CD14-positive monocyte (primary cell): ENCODE measurements around the gene PSPH. TPM values are rescaled to one million over a fixed set of nuclear protein-coding genes. Genes with fewer than 3 reads are reported as not detected.
A peak's percentile ranks its signal among the peaks of the same experiment; 100 is the strongest.

ENCODE experiments used
- DNase-seq, 3 donors: peaks; one replicate each; pipeline ENCODE4 v3.0.0-alpha.2; 2011 to 2022
- H2AFZ ChIP-seq: 2 replicates; pipeline ENCODE4 v1.6.0; 2012; ENCODE audit warnings: mild to moderate bottlenecking, low read depth, low read length, inconsistent platforms; ENCODE audit not compliant: insufficient read depth, poor library complexity, severe bottlenecking
- H3K27ac ChIP-seq, 2 donors: 1 replicate in 1 of 2; 2 replicates in 1 of 2; pipeline ENCODE4 v1.5.1; 2012 to 2013; ENCODE audit warnings: low read length in 2 of 2, control low read depth in 1 of 2, inconsistent platforms in 1 of 2, low read depth in 1 of 2, mild to moderate bottlenecking in 1 of 2
- H3K27me3 ChIP-seq, 2 donors: one replicate each; pipeline versions ENCODE4 v1.6.0 to v1.6.1; 2011 to 2013; ENCODE audit warnings: low read length in 2 of 2; ENCODE audit not compliant: control insufficient read depth in 2 of 2, insufficient read depth in 2 of 2
- H3K36me3 ChIP-seq, 2 donors: replicated peaks in 1 of 2; 1 replicate in 1 of 2; 2 replicates in 1 of 2; pipeline versions ENCODE4 v1.5.1 to v1.6.1; 2012 to 2013; ENCODE audit warnings: low read length in 2 of 2, control low read depth in 1 of 2, inconsistent platforms in 1 of 2, mild to moderate bottlenecking in 1 of 2; ENCODE audit not compliant: insufficient read depth in 2 of 2, control insufficient read depth in 1 of 2
- H3K4me1 ChIP-seq, 2 donors: 1 replicate in 1 of 2; 2 replicates in 1 of 2; pipeline versions ENCODE4 v1.5.1 to v1.6.1; 2012 to 2013; ENCODE audit warnings: low read length in 2 of 2, control low read depth in 1 of 2, inconsistent platforms in 1 of 2, mild to moderate bottlenecking in 1 of 2, moderate library complexity in 1 of 2; ENCODE audit not compliant: insufficient read depth in 2 of 2, control insufficient read depth in 1 of 2
- H3K4me2 ChIP-seq: replicated peaks from 2 replicates; pipeline ENCODE3; 2012; ENCODE audit warnings: low read length, moderate library complexity, mild to moderate bottlenecking; ENCODE audit not compliant: poor library complexity, severe bottlenecking; ENCODE audit errors: extremely low read depth
- H3K4me3 ChIP-seq, 3 experiments: fragments of 200-600 bp in 1 of 3; sonication (generic) in 1 of 3; replicated peaks in 1 of 3; 1 replicate in 2 of 3; 2 replicates in 1 of 3; pipeline ENCODE4 v1.5.1; 2011 to 2013; ENCODE audit warnings: low read length in 3 of 3, mild to moderate bottlenecking in 3 of 3, control low read depth in 2 of 3, low read depth in 2 of 3, inconsistent platforms in 1 of 3, moderate library complexity in 1 of 3
- H3K79me2 ChIP-seq: 2 replicates; pipeline ENCODE4 v1.6.0; 2012; ENCODE audit warnings: mild to moderate bottlenecking, control low read depth, inconsistent platforms, low read length, moderate library complexity; ENCODE audit not compliant: insufficient read depth
- H3K9ac ChIP-seq: 2 replicates; pipeline ENCODE4 v1.6.0; 2017; ENCODE audit warnings: low read length, mild to moderate bottlenecking; ENCODE audit not compliant: insufficient read depth, poor library complexity, severe bottlenecking
- H3K9me3 ChIP-seq, 2 donors: replicated peaks in 1 of 2; 1 replicate in 1 of 2; 2 replicates in 1 of 2; pipeline versions ENCODE4 v1.5.1 to v1.6.1; 2012 to 2013; ENCODE audit warnings: low read length in 2 of 2, control low read depth in 1 of 2; ENCODE audit not compliant: control insufficient read depth in 1 of 2, insufficient read depth in 1 of 2
- H4K20me1 ChIP-seq: 2 replicates; pipeline ENCODE4 v1.6.0; 2012; ENCODE audit warnings: mild to moderate bottlenecking, low read length, control low read depth, moderate library complexity; ENCODE audit not compliant: insufficient read depth
- H3K27ac Mint-ChIP-seq, 7 donors: one replicate each; pipeline ENCODE4 v1.8.0; 2020; ENCODE audit warnings: mild to moderate bottlenecking in 7 of 7, mixed read lengths in 7 of 7, moderate library complexity in 6 of 7, inconsistent platforms in 2 of 7
- H3K27me3 Mint-ChIP-seq, 3 donors: one replicate each; pipeline ENCODE4 v1.8.0; 2021 to 2022; ENCODE audit warnings: low read depth in 3 of 3, mild to moderate bottlenecking in 3 of 3, mixed read lengths in 3 of 3, moderate library complexity in 3 of 3, inconsistent platforms in 1 of 3
- H3K36me3 Mint-ChIP-seq, 2 donors: one replicate each; pipeline ENCODE4 v1.8.0; 2020; ENCODE audit warnings: mixed read lengths in 2 of 2, inconsistent platforms in 1 of 2, mild to moderate bottlenecking in 1 of 2
- H3K4me1 Mint-ChIP-seq: one replicate; pipeline ENCODE4 v1.8.0; 2020; ENCODE audit warnings: mild to moderate bottlenecking, mixed read lengths
- H3K4me3 Mint-ChIP-seq, 2 donors: one replicate each; pipeline ENCODE4 v1.8.0; 2020; ENCODE audit warnings: mild to moderate bottlenecking in 2 of 2, mixed read lengths in 2 of 2, moderate library complexity in 1 of 2
- H3K9me3 Mint-ChIP-seq, 7 donors: one replicate each; pipeline ENCODE4 v1.8.0; 2020 to 2022; ENCODE audit warnings: mixed read lengths in 7 of 7, mild to moderate bottlenecking in 6 of 7, moderate library complexity in 6 of 7, inconsistent platforms in 2 of 7
- WGBS: methylation state at CpG from one replicate; pipeline ENCODE4 v1.1.5; 2013; ENCODE audit warnings: missing lambda C conversion rate; ENCODE audit not compliant: insufficient coverage; 5-methylcytosine and 5-hydroxymethylcytosine counted together
- intact Hi-C, 2 donors: fragments of 100-400 bp; cut with micrococcal nuclease; formaldehyde crosslinking; loops; one replicate each; pipeline versions ENCODE4 v1.15.0 to v1.15.1; 2023
- polyA plus RNA-seq, 3 donors: library from polyadenylated mRNA; depleted of rRNA in 1 of 3; unstranded in 2 of 3; stranded (reverse) in 1 of 3; fragments of 300-500 nt in 2 of 3; fragments of >200 nt in 1 of 3; fragmentation: Illumina TruSeq in 2 of 3; gene quantifications; 1 replicate in 2 of 3; 2 replicates in 1 of 3; pipeline ENCODE4 v1.2.3, GENCODE V29; 2012 to 2021
- TF ChIP-seq, protein P1 (sequence below): fragments of 200-600 bp; IDR thresholded peaks from one replicate; pipeline ENCODE4 v1.8.0; 2022; ENCODE audit warnings: antibody characterized with exemption, mild to moderate bottlenecking

PSPH gene
- polyA plus RNA-seq, 3 donors = 1.7 to 6.7 (median 5.3) TPM

DNA sequence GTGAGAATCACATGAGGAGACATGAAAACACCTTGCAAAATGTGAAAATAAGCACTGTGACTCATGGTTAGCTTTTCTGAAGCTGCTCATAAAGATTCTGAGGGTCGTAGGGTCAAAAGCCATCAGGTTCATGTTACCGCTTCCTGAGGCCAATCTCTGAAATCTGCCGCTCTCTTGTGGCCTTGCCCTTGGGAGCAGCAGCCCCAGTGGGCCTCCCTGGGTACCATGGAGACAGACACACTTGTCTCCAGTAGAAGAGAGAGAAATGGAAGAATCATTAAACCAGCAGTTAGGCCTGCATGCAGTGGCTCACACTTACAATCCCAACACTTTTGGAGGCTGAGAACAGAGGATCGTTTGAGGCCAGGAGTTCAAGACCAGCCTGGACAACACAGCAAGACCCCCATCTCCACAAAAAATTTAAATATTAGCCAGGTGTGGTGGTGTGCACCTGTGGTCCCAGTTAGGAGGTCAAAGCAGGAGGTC, 44.0 kb downstream of the PSPH start:
- no peak overlapping the region for H3K4me3 Mint-ChIP-seq
- H3K27ac Mint-ChIP-seq = no peak overlapping the region
- no peaks in the 10 kb centered on the region for H3K27me3 ChIP-seq
- peaks cover 8 to 19% of the 10 kb centered on the region in 2 donors for H3K36me3 Mint-ChIP-seq
- H3K27ac ChIP-seq = no peak overlapping the region
- H3K4me2 ChIP-seq = no peak overlapping the region
- peaks cover 0 to 10% of the 10 kb centered on the region in 2 donors for H3K36me3 ChIP-seq
- no peaks in the 10 kb centered on the region for H3K4me1 Mint-ChIP-seq
- no peak overlapping the region for H3K4me3 ChIP-seq
- H2AFZ ChIP-seq = no peak overlapping the region
- H3K9me3 ChIP-seq = no peaks in the 10 kb centered on the region
- no peaks in the 10 kb centered on the region for H3K27me3 Mint-ChIP-seq
- intact Hi-C loops = no loop called here
- TF ChIP-seq, protein P1, sequence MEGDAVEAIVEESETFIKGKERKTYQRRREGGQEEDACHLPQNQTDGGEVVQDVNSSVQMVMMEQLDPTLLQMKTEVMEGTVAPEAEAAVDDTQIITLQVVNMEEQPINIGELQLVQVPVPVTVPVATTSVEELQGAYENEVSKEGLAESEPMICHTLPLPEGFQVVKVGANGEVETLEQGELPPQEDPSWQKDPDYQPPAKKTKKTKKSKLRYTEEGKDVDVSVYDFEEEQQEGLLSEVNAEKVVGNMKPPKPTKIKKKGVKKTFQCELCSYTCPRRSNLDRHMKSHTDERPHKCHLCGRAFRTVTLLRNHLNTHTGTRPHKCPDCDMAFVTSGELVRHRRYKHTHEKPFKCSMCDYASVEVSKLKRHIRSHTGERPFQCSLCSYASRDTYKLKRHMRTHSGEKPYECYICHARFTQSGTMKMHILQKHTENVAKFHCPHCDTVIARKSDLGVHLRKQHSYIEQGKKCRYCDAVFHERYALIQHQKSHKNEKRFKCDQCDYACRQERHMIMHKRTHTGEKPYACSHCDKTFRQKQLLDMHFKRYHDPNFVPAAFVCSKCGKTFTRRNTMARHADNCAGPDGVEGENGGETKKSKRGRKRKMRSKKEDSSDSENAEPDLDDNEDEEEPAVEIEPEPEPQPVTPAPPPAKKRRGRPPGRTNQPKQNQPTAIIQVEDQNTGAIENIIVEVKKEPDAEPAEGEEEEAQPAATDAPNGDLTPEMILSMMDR = no peak
- H3K9me3 Mint-ChIP-seq = no peaks in the 10 kb centered on the region
- WGBS = 97% methylated on average over 4 of the region's 4 CpGs
- no peak for DNase-seq
- H3K9ac ChIP-seq = no peak overlapping the region
- H3K4me1 ChIP-seq = no peaks in the 10 kb centered on the region
- no peaks in the 10 kb centered on the region for H3K79me2 ChIP-seq
- H4K20me1 ChIP-seq = no peaks in the 10 kb centered on the region

DNA sequence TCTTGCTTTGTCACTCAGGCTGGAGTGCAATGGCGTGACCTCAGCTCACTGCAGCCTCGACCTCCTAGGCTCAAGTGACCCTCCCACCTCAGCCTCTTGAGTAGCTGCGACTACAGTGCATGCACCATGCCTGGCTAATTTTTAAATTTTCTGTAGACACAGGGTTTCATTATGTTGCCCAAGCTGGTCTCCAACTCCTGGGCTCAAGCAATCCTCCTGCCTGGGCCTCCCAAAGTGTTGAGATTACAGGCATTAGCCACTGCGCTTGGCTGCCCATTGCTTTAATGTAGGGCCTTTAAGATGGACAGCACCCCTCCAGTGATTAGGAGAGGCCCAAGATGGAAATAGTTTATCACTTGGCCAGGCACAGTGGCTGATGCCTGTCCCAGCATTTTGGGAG, 47.5 kb downstream of the PSPH start:
- Histone ChIP-seq H3K9me3 (no peaks in the 10 kb centered on the region), H3K36me3 (peaks cover 0 to 8% of the 10 kb centered on the region in 2 donors), H2AFZ (no peak overlapping the region), H3K79me2 (no peaks in the 10 kb centered on the region), H3K4me1 (peaks cover 8 to 13% of the 10 kb centered on the region in 2 donors), H3K9ac (no peak overlapping the region), H3K4me3 (no peak overlapping the region), H3K27ac (no peak overlapping the region), H3K27me3 (no peaks in the 10 kb centered on the region), H4K20me1 (no peaks in the 10 kb centered on the region), H3K4me2 (no peak overlapping the region)
- peak overlapping the region in 1 of 7 donors; percentile 30 for H3K27ac Mint-ChIP-seq
- no peak for DNase-seq
- H3K4me3 Mint-ChIP-seq = no peak overlapping the region
- peaks cover 0 to 3% (median 0%) of the 10 kb centered on the region in 3 donors for H3K27me3 Mint-ChIP-seq
- intact Hi-C loops = loop anchor here (2.0 kb wide), 1 partner anchor 71 kb away; no protein-coding TSS in a partner anchor
- no peaks in the 10 kb centered on the region for H3K9me3 Mint-ChIP-seq
- peaks cover 13 to 21% of the 10 kb centered on the region in 2 donors for H3K36me3 Mint-ChIP-seq
- TF ChIP-seq, protein P1 = no peak
- WGBS = 100% methylated on average over 3 of the region's 4 CpGs
- H3K4me1 Mint-ChIP-seq = peaks cover 10% of the 10 kb centered on the region
